Activated CD4-positive, alpha-beta T cell treated with anti-CD3 and anti-CD28 coated beads, Interleukin-2, amount 50 U/mL, for 16 hours (primary cell): ENCODE results near the gene USP5.
"Not testable (repeated sequence)": the region's sequence is repeated elsewhere in the genome, so short reads cannot be mapped to it uniquely, and the experiment has no call there.

ENCODE experiments used
- DNase-seq: peaks from one replicate; pipeline ENCODE4 v3.0.0-alpha.2; 2020

The USP5 gene

DNA sequence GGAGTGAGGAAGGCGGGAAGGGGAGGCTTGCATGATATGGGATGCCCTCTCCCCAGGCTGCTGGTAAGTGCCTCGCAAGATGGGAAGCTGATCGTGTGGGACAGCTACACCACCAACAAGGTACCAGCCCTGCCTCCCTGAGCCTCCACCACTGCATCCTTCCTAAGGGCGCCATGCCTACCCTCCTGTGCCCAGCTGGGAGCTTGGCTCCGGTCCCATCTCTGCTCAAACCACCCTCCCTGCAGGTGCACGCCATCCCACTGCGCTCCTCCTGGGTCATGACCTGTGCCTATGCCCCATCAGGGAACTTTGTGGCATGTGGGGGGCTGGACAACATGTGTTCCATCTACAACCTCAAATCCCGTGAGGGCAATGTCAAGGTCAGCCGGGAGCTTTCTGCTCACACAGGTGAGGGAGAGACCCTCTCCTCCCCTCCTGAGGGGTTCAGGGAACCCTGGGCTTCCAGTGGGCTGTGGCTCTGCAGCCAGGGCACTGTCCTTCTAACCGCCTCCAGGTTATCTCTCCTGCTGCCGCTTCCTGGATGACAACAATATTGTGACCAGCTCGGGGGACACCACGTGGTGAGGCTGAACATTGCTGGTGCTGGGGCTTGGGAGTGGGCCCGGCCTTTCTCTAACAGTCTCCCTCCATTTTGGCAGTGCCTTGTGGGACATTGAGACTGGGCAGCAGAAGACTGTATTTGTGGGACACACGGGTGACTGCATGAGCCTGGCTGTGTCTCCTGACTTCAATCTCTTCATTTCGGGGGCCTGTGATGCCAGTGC is 8.6 kb upstream of the USP5 start:
- DNase-seq, result no peak

DNA sequence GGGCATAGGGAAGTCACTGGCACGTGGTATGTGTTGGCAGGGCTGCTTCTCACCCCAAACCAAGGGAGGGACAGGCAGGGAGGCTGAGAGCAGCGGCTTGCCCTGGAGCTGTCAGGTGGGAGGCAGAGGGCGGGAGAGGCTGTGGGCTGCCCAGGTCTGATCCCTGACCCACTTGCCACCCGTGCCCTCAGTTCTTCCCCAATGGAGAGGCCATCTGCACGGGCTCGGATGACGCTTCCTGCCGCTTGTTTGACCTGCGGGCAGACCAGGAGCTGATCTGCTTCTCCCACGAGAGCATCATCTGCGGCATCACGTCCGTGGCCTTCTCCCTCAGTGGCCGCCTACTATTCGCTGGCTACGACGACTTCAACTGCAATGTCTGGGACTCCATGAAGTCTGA is 6.6 kb upstream of the USP5 start:
- no peak for DNase-seq

DNA sequence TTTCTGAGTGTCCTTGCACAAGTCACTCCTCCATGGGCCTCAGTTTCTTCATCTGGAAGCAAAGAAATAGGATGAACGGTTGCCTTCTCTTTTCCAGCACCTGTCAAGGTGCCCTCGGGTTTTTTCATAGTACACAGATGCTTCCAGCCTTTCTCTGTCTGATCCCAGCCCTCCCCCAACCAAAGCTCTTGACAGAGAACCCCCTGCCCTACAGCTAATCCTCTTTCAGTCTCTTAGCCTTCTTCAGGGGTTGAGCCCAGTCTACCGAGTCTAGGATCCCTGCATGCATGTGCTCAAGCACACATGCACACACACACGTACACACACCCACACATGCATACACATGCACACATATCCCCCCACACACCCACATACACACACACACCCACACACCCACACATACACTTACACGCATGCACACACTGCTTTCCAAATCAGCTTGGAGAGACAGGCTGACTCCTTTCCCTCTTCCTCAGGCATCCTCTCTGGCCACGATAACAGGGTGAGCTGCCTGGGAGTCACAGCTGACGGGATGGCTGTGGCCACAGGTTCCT is 5.6 kb upstream of the USP5 start:
- DNase-seq, result no peak

GRCh38 chr12:6847676-6848075 is 4.3 kb upstream of the USP5 start:
- DNase-seq, result no peak

GRCh38 chr12:6849427-6849826 is 2.5 kb upstream of the USP5 start:
- no peak for DNase-seq

- DNase-seq, result no peak
Measured at GRCh38 chr12:6849976-6850560, 1.9 kb upstream of the USP5 start.

DNA sequence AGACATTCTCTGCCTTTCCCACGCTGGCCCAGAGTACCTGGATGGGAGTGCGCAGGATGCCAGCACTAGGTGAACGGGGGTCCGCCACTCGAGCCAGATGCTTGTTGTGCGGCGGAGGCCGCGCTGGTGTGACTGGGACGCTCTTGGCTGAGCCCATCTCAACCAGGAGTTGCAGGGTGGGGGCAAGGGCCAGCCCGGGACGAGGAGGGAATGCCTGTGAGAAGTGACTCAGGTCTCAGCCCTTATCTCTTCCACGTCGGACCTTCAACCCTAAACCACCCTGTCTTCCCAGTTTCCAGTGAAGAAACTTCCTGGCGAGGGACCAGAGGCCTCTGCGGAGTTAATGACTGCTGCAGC is 1.2 kb upstream of the USP5 start:
- DNase-seq, result no peak

DNA sequence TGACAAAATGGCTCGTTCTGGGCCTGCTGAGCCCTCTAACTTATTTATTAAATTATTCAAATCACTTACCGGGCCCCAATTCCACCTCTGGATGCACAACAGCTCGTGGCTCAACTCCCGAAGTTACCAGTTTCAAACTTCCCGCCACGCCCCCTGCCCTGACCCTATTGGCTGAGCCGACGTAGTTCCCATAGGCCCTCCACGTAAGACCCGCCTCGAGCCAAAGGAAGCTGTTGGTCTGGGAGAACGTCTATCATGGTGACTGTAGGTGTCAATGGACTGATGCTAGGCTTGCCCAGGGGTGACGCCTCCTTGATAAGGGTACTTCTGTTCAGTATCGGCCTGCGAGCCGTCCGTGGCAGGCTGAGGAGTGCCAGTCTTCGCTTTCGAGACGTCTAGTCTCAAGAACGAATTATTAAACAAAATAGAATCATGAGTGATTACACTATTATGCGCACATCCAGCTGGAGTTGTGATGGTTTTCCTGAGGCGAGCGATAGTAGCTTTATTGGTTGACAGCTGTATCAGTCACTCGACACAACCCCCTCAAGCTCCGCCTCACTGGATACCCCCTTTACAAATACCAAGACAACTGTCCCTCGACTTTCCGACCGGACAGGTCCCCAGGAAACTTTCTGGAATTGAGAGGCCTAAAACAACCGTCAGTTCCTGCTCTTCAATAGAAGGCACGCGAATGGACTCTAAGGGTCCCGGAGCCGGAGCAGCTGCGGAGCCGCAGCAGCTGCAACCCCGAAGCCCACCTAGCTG is 613 bp upstream of the USP5 start, which contains the start of gene CDCA3:
Gene CDCA3, minus strand, starts transcription at position 134 of the 768 bp plus-strand sequence. CDS start 334 bp downstream, outside the sequence.
- DNase-seq, result peak; percentile 98

DNA sequence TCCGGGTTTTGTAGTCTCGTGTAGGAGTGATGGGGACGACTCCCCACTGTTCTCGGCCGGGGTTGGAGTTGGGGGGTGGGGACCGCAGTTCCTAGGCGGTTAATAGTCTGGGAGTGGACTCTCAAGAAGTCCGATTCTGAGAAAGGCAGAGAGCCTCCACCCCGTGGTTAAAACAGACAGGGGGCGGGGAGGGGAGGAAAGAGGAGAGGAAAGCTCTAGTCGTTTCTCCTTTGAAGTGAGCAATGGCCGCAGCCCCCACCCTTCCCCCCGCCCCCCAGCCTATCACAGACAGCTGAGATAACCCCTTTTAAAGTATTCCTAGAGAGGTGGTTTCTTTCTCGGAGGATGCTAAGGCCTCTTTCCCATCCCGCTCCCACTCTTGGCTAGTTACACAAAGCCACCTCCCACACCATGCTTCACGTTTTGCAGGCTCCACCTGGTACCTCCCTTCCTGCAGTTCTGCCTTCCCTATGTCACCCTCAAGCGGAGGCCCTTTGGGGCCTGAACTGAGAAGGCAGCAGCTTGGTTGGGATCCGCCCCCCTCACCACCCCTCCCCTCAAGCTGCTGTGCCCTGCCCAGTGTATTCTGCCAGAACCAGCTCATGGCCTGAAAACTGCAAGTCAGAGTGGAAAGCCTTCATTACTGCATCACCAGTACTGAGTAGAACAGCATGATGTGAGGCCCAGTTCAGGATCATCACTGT is 853 bp downstream of the USP5 start:
- DNase-seq, result peak; percentile 83

- no peak for DNase-seq
Measured at GRCh38 chr12:6853626-6854025, 1.7 kb downstream of the USP5 start.

DNA sequence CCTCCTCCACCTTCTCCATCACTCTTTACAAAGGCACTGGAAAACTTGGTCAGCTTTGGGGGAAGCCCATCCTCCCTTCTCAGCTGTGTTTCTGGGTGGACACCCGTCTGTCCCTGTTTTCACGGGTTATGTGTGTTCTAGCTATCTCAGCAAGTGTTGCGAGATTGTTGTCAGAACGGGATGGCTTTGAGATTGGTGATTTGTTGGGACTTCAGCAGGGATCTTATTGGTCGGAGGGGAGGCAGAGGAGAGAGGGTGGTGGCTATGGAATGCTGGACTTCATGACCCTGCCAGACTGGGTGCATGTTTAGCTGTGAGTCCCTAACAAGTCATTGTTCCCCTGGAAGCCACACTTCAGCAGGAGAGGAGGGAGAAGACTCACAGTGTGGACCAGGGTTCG is 2.1 kb downstream of the USP5 start:
- DNase-seq, result no peak

- DNase-seq, result no peak
Measured at GRCh38 chr12:6855322-6855721, 3.4 kb downstream of the USP5 start.

DNA sequence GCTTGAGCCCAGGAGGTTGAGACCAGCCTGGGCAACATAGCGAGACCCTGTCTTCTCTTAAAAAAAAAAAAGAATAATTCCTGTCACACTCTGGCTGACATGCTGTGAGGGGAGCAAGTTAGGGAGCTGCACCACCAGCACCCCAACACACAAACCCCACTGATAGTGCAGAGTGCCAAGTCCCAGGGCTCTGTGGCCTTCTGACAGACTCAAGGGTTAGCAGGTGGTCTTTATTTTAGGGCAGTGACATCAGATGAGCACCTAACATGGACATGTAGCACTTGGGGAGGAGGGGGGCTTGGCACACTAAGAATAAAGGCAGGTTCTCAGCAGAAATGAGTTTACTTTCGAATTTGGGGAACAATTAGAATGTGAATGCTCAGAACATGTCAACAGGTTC is 6.8 kb downstream of the USP5 start:
- no peak for DNase-seq

GRCh38 chr12:6860116-6860515 is 8.2 kb downstream of the USP5 start:
- no peak for DNase-seq

GRCh38 chr12:6860942-6861341 is 9.0 kb downstream of the USP5 start:
- no peak for DNase-seq

DNA sequence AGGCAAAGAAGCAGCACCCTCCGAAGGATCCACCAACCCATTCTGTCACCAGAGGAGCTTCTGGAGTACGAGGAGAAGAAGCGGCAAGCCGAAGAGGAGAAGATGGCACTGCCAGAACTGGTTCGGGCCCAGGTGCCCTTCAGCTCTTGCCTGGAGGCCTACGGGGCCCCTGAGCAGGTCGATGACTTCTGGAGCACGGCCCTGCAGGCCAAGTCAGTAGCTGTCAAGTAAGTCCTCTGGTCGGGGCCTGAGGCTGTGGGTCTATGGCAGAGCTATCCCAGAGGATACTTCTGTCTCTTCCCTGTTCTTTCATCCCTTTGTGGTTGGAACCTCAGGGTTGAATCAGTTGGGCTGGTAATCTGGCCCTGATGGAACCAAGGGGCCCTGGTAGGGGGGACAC is 9.4 kb downstream of the USP5 start:
- DNase-seq, result no peak

- DNase-seq, result no peak
Measured at GRCh38 chr12:6863033-6863432, 11.1 kb downstream of the USP5 start.

- DNase-seq, result no peak
Measured at GRCh38 chr12:6863586-6864321, 11.8 kb downstream of the USP5 start.

- DNase-seq, result not testable (repeated sequence)
Measured at GRCh38 chr12:6865307-6865706, 13.4 kb downstream of the USP5 start.

- no peak for DNase-seq
Measured at GRCh38 chr12:6866163-6866919, 14.4 kb downstream of the USP5 start.

- no peak for DNase-seq
Measured at GRCh38 chr12:6866920-6867412, 15.0 kb downstream of the USP5 start.
